ENCODE measurements around the gene CHIT1.

Gene CHIT1

DNA sequence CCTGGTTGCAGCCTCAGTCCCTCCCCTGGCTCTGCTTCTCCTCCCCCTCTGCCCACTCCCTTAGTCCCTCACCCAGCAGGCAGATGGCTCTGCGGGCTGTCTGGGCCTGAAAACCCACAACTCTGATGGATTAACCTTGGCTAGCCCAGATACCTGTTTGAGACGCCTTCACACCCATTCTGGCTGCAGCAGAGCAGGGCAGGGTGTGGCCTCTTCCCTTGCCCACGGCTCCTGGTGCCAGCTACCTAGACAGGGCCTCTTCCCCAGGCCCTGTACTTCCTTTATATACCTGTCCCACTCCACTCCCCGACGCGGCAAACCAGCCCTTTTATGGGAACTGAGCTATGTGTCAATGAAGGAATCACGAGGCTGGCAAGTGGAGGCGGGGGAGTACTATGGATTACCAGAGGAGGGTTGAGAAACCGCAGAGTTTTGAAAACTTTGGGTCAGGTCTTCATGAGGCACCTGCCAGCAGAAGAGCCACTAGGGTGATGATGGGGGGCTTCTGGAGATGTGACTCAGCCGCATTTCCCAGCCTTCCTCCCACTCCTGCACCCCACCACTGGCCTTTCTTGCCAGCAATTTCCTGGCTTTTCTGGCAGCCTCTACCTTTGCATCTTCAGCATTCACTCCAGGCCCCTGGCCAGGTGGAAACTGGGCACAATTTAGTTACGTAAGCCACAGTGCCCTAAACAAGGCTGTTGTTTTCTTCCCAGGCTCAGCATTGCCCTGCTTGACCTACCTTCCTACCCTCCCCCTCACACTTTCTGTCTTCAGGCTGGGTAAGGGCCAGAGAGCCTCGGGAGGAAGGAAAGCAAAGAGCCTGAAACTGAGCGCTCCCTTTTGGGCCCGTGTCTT lies 42.8 kb downstream of the CHIT1 start, which contains the start of gene CHI3L1:
TSS of gene CHI3L1 (minus strand) at position 259 of the 858 bp plus-strand sequence. CDS start at position 178, 81 bp downstream.
- DNase-seq: no peak

DNA sequence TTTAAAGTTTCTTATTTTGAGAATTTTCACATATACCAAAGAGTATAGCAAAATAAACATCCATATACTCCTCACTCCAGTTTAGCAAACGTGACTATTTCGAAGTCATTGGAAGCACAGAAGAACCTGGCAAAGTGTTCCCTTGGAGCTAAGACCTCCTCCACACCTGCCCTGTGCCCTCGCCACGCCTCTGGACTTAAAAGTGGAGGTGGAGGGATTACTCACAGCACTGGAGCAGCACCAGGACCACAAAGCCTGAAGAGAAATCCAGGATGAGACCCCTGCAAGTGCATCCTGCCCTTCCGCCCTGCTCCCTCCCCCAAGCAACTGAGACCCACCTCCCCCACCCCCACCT lies 43.4 kb downstream of the CHIT1 start:
- no peak for DNase-seq

GRCh38 chr1:203185585-203185984 lies 43.9 kb downstream of the CHIT1 start:
- no peak for DNase-seq

GRCh38 chr1:203185061-203185461 lies 44.4 kb downstream of the CHIT1 start:
- no peak for DNase-seq

DNA sequence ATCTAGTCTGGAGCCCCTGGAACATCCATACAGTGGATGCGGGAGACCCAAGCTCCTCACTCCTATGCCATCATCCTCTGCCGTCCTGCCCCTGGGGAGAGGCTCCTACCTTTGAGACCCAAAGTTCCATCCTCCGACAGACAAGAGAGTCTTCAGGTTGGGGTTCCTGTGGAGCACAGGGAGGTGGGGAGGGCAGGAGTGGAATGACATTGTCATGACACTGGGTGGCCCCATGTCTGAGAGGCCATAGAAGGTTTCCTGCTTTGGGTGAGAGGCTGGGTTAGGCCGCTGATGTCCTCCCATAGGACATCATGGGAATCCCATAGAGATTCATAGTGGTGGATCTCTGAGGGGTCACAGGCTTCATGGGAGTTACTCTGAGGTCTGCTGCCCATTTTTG lies 45.0 kb downstream of the CHIT1 start:
- no peak for DNase-seq

GRCh38 chr1:203183828-203184227 lies 45.6 kb downstream of the CHIT1 start:
- DNase-seq: no peak

GRCh38 chr1:203182387-203182953 lies 47.0 kb downstream of the CHIT1 start:
- no peak for DNase-seq

- DNase-seq: no peak
Measured at GRCh38 chr1:203181586-203182386, 47.7 kb downstream of the CHIT1 start.

DNA sequence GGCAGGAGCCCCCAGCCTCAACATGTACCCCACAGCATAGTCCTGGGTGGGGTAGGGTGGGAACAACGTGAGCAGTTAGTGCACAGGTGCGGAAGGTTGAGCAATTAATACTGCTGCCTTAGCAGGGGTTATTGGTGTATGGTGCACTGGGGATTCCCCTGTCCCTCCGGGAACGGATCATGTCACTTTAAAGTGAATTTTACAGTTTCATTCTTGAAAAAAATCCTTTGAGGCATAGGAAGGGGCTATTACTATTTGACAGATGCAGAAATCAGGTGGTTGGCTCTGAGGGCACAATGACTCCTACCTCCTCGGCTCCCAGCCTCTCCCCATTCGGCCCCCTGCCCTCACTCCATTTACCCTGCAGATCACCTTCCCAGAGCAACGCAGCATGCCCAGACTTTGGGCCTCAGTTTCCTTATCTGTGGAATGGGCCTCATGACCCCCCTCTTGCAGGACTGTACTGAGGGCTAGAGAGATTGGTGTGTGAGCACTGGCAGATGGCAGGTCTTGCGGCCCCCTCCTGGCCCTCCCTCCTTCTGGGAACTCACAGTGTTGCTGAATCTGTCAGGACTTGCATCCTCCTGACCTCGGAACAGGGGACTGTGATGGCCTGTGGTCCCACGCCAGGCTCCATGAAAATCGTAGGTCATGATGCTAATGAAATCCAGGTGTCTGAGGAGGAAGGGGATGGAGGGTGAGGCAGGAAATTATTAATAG lies 48.7 kb downstream of the CHIT1 start:
- DNase-seq: no peak

GRCh38 chr1:203179667-203180005 lies 49.8 kb downstream of the CHIT1 start:
- DNase-seq: no peak

DNA sequence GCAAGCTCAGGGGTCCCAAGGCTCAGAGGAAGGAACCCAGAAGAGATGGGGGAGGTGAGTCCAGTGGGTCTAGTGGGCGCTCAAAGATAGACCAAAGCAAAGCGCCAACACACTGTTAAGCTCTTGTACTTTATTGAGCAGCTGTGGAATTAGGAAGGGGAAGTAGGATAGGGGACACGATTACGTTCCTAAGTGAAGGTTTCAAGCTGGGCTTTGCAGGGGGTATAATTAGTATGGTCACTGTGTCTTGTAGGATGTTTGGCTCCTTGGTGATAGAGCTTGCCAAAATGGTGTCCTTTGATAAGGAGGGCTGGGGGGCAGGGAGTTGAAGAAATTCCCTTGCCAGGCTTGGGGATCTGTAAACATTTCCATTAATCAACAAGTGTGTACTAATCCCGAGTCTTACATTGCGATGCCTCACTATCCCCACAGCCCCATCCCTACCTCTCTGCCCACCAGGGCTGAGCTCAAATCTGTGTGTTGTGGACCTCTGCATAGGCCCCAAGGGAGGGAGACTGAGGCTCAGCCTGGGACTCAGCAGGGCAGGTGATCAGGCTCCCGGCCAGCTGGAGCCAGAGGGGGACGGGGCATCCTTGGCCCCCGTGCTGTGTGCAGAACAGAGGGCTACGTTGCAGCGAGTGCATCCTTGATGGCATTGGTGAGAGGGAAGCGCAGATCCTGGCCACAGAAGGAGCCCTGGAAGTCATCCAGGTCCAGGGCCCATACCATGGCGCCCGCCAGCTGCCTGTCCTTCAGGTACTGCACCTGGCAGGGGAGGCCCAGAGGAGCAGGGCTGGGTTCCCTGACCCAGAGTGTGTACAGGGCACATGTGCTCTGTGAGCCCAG lies 50.4 kb downstream of the CHIT1 start:
- no peak for DNase-seq

DNA sequence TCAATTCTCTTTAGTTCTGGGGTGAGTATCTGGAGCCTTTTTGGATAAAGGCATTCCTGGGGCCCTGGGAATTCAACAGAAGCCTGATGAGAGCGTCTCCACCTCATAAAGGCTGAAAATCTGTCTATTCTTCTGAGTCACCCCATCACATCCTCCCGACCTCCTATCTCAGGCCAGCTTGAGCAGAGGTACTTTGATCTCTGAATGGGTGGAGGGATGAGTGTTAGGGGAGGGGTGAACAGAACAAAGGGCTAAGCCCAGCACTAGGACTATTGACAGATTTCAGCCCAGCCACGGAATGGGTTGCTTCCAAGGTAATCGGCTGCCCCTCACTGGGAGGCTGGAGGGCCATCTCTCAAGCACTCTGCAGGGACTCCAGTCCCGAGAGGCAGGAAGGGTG lies 51.4 kb downstream of the CHIT1 start:
- DNase-seq: no peak

GRCh38 chr1:203177470-203178039 lies 51.9 kb downstream of the CHIT1 start:
- no peak for DNase-seq

DNA sequence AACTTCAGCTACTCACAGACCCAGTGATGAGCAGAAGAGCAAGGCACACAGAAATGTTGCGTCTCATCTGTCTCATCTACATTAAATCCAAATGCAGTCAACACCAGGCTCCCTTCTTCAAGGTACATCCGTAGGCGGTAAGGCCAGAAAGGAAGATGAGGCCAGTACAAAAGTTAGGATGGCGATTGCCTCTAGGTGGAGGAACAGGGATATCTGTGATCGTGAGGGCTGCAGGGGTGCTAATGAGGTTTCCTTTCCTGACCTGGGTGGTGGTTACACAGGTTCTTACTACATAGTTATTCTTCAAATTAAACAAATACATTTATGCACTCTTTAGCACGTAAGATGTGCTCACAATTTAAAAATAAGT lies 52.5 kb downstream of the CHIT1 start:
- DNase-seq: no peak

- DNase-seq: no peak
Measured at GRCh38 chr1:203176273-203177035, 53.0 kb downstream of the CHIT1 start.

- no peak for DNase-seq
Measured at GRCh38 chr1:203175827-203176241, 53.6 kb downstream of the CHIT1 start.

DNA sequence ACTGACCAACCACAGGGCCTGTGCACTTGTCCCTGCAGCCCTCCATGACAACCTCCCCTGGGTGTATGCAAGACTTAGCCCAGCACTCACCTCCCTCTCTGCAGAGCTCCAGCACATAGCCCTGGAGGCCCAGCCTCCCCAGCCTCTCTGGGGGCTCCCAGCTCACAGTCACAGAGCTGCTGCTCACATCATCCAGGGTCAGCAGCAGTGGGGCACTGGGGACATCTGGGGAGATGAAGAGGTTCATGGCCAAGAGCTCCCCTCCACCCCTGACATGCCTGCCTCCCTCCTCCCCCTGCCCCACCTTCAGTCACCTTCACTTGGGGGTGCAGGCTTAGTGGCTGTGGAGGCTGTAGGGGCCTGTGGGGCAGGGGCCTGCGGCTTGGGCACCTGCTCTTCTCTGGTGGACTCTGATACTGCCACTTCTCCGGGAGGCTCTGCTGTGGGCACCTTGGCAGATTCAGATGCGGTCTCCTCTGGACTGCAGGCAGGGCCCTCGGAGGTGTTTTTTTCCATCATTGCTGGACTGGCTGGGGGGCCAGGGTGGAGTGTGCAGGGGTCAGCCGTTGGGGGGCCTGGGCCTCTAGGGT lies 54.1 kb downstream of the CHIT1 start, which contains the start of gene MYBPH:
TSS of gene MYBPH (minus strand) at position 590 of the 590 bp plus-strand sequence. CDS start at position 519, 71 bp downstream.
- no peak for DNase-seq

DNA sequence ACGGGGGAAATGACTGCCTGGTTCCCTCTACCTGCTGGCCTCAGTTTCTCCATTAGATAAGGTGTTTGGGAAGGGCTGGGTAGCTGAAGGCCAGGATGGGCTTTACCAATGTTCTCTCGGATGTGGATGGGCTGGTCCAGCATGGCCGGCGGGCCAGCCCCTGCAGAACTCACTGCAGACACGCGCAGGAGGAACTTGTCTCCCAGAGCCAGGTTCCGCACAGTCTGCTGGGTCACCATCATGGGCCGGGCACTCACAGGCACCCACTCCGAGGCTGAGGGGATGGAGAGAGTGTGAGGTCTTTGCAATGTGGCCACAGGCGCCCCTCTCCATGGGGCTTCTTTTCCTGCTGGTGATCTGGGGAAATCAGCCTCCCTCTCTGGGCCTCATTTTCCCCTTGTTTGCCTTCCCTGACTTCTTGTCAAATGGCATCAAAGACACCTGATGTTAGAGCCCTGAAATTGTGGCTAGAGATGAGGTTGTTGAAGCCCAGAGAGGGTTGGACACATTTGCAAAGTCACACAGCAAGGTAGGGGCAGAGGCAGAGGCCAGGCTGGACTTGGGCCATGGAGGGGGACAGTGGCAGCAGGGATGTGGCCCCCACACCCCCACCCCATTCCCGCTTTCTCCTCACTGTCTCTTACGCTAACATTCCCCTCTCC lies 55.0 kb downstream of the CHIT1 start:
- no peak for DNase-seq

DNA sequence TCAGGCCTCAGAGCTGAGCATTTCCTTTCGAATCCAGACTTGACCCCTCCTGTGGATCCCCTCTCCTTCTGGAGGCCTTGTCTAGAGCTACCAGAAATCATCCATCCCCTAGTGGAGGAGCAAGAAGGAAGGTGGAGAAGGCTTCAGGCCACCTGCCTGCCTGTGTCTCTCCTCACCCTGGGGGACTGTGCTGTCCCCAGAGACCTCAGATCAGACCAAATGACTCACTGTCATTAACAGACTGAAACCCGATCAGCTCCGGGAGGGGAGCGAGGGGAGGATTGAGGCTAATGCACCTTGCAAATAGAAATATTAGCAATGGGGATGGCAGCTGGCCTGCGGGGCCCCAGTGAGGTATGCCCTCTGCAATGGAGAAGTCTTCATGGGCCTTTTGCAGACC lies 55.9 kb downstream of the CHIT1 start:
- peak; percentile 41 for DNase-seq

- no peak for DNase-seq
Measured at GRCh38 chr1:203173011-203173555, 56.4 kb downstream of the CHIT1 start.

Data from NCI-H1105 (cell line).